Stimulated activated CD8-positive, alpha-beta memory T cell treated with anti-CD3 and anti-CD28 coated beads, Interleukin-12 subunit alpha, Interleukin-12 subunit beta, amount 100 ng/mL, for 24 hours (primary cell): ENCODE measurements around the gene FLOT2.
"Not testable (repeated sequence)": the region's sequence is repeated elsewhere in the genome, so short reads cannot be mapped to it uniquely, and the experiment has no call there.

Experiments
- DNase-seq: peaks from one replicate; pipeline ENCODE4 v3.0.0-alpha.2; 2020; ENCODE audit errors: extremely low read depth

The FLOT2 gene, protein sequence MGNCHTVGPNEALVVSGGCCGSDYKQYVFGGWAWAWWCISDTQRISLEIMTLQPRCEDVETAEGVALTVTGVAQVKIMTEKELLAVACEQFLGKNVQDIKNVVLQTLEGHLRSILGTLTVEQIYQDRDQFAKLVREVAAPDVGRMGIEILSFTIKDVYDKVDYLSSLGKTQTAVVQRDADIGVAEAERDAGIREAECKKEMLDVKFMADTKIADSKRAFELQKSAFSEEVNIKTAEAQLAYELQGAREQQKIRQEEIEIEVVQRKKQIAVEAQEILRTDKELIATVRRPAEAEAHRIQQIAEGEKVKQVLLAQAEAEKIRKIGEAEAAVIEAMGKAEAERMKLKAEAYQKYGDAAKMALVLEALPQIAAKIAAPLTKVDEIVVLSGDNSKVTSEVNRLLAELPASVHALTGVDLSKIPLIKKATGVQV

DNA sequence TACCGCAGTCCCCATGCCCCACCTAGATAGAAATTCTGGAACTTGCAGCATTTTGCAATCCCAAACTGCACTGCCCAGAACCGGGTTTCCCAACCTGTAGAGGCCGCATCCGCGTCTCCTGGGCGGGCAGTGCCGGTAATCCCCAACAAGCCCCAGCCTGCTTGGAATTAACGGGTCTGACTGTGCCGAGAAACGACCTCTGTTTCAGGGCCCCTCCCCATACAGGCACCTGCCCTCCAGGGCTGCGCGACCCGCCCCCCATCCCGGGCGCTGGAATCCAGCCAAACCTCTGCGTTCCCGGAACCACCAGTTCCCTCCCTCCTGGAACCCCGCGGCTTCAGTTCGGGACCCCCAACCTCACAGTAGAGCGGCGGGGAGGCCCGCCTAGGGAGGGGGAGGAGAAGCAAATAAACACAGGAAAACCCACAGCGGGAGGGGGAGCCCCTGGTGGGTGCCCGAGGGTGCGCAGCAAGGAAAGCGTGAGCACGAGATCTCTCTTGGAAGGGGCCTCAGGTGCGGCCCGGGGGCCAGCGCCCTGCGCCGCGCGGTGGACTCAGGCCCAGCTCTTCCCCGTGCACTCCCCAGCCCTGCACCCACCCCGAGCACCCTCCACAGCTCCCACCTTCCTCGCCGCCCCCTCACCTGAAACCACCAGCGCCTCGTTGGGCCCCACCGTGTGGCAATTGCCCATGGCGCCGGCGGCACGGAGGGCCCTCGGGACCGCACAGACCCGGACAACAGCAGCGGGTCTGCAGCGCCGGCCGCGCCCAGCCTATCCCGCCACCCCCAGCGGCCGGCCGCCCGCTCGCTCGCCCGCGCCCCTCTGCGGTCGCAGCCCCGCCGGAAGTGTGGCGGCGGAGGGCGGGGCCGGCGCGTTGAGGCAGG, at the start of gene FLOT2:
Gene FLOT2, minus strand, starts transcription at position 850 of the 885 bp plus-strand sequence. Its CDS starts 159 bp downstream, at position 691.
- peak; percentile 33 for DNase-seq

DNA sequence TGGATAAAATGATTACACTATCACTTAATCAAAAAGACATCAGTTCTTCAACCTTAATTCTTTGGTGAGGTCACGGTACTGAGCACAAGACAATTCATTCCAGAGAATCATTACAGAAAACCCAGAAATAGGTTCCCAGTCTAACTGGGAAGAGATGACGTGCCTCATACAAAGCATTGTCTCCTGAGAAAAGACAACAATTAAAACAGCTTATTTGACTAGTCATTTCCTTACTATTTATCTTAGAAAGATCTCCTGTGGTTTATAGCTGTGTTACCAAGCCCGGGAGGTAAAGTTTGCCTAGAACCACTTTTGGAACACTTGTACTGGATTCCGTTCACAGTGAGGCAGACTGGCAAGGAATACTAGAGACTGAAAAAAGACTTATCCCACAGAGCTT, 48.7 kb upstream of the FLOT2 start:
- DNase-seq: no peak

DNA sequence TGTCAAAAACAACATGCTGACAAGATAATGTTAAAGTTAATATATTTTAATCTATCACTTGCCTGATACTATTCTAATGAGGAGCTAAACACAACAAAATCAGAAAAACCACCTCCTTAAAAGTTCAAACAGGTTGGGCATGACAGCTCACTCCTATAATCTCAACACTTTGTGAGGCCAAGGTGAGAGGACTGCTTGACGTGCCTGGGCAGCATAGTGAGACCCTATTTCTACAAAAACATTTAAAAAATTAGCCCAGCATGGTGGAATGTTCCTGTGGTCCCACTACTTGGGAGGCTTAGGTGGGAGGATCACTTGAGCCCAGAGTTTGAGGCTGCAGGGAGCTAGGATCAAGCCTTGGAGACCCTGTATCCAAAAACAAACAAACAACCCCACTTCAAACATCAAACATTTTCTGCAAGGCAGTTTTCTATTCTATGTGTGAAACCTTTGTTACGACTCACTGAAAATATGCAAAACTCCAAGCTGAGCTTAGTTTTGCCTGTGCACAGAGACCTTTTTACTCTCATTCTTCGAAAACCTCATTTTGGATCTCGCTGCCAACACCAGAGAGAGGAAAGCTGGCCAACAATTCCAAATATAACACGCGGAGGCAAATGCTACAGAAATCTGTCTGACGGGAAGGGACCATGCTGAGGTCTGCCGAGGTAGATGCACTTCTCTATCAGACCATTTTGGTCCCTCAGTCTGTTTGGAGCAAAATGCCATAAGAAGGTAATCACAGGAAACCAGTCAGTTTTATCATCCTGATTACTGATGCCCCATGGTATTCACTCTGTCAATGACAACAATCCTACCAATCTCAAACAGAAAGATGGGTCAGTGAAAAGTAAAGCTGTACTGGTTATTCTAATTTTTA, 47.6 kb upstream of the FLOT2 start:
- DNase-seq: no peak

DNA sequence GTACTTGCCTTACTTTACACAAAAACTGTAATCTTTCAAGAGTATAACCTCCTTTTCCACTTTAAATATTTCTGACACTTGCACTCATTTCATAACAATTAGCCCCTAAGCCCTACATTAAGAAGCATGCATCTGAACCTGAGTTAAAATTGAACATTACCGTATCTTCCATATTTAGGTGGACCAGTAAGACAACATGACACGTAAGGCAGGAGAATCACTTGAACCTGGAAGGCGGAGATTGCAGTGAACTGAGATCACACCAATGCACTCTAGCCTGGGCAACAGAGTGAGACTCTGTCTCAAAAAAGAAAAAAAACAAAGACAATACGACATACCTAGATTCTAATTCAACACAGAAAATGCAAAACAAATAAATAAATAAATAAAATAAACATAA, 46.8 kb upstream of the FLOT2 start:
- DNase-seq: no peak

DNA sequence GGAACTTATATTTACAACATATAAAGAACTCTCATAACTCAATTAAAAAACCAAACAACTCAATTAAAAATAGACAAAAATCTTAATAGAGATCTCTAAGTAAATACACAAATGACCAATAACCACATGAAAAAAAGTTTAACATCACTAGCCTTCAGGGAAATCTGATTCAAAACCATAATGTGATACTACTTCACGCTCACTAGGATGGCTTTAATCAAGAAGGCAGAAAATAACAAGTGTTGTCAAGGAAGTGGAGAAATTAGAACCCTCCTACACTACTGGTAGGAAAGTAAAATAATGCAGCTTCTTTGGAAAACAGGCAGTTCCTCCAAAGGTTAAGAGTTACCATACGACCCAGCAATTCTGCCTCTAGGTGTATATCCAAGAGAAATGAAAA, 45.4 kb upstream of the FLOT2 start:
- DNase-seq: no peak

DNA sequence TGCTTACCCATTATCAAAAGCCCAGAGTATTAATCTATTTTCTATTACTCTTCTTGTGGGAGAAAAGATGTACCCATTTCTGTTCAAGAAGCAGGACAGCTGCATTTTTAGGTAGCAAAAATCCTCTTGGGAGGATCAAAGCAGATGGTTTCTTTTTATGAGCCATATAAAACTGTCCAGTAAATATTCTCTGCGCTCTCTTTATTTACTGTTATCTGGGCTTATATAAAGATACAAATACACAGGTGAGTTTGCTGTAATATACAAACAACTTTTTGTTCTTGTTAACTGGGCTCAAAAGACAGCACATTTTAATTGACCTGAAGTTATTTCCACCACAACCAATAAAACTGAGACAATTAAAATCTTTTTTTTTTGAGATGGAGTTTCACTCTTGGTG, 43.7 kb upstream of the FLOT2 start:
- DNase-seq: no peak

DNA sequence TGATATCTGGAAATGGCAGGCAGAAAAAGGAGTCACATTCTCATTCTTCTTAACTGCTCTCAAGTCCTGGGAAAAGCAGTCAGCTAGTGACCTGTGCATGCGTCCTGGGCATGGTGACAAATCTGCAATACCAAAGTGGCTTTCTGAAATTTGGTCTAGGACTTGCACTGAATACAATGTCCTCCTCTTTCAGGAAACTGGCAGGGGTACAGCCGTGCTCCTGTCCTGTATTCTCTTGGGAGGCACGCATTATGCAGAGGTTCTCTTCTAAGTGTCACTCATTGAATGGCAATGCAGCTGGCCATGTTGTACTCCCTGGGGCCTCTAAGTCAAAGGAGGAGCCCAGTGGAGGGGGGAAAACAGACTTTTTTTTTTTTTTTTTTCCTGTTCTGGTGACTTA, 43.1 kb upstream of the FLOT2 start:
- no peak for DNase-seq

DNA sequence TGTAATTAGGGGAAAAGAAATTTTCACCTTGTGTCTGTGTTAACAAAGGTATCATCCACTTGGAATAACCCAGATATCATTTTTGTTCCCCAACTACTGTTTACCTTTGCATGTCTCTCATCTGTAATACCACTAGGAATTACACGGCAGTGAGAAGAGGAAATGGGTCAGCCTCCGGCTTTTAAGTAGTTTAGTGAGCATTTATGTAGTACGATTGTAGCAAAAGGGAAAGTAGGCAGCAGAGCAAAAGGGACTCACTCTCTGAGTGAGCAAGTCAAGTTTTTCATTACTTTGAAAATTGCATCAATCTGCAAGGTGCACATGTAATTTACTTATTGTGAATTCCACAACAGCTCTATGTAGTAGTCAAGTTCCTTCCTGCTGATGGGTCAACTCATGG, 42.6 kb upstream of the FLOT2 start:
- DNase-seq: no peak

DNA sequence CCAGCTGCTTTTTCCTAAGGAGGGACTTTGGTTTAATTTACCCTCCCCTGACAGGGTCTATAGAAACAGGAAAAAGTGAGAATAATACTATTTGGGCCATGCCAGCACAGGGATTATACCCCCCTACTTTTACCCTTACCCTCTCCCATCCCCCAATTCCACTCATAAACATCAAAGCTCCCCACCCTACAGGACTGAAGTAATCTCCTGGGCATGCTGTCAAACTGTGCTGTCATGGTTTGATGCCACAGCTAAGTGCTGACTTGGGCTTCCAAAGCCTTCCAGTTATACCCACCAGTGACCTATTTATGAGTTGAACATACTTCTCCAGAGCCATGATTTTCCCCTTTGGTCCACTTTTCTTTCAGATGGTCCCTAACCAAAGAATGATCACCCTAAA, 41.0 kb upstream of the FLOT2 start:
- no peak for DNase-seq

DNA sequence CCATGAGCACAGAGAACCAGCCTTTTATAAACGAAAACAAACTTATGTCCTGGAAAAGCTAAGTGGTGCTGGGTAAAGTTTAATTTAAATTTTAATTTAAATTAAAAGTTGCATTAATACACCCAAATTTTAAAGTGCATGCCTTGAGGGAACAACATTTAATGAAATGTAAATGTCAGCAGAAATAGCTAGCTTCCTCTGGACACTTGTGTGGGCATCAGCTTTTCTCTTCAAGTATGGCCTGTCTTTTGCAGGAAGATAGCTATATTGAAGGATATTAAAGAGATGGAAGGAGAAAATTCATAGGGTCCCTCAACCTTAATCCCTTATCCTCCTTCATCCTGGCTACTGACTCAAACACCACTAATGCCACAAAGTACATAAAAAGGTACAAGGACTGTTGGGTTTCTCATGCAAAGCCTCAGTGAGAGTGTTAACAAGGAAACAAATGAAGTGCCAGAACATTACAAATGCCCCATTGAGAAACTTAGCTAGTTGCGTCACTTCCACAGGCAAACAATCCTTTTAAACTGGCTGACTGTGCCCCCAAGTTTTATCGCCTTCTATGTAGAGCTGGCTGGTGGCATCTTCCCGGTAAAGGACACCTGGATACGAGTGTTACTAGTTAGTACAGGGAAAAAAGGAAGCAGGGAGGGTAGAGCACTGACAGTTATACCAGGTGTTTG, 39.7 kb upstream of the FLOT2 start:
- no peak for DNase-seq

DNA sequence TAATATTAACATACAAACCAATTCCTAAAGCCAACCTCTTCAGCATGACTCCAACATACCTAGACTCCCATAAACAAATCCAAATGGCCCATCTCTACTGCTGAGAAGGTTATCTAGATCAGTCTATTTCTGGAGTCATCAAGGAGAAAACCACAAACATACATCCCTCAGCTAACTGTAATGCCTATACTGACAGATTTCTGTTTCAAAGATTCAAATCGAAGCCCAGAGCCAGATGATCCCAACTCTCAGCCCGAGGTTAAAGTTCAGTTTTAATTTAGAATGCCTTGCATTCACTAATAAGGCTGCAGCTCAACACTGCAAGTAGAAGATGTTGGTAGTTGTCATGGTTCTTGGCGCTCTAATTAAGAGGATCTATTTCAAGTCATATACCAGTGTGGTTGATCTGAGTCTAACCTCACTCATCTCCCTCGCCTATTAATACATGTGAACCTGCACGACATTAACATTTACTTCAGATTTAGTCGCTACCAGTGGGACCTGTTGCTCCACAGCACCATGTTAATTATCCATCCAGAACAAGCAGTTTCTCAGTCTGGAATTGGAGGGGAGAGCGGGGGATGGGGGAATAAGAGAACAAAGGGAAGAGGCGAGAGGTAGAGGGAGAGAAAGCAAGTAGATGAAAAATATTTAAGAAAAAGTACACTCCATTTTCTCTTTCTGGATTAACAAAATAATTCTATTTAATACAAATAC, 38.4 kb upstream of the FLOT2 start:
- DNase-seq: no peak

DNA sequence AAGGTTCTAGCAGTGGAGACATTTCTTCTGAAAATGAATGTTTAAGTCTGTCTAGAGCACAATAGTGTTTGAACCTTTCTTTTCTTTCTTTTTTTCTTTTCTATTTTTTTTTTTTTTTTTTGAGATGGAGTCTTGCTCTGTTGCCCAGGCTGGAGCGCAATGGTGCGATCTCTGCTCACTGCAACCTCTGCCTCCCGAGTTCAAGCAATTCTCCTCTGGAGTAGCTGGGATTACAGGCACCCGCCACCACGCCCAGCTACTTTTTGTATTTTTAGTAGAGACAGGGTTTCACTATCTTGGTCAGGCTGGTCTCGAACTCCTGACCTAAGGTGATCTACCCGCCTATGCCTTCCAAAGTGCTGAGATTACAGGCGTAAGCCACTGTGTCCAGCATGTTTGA, 37.0 kb upstream of the FLOT2 start:
- not testable (repeated sequence) for DNase-seq

DNA sequence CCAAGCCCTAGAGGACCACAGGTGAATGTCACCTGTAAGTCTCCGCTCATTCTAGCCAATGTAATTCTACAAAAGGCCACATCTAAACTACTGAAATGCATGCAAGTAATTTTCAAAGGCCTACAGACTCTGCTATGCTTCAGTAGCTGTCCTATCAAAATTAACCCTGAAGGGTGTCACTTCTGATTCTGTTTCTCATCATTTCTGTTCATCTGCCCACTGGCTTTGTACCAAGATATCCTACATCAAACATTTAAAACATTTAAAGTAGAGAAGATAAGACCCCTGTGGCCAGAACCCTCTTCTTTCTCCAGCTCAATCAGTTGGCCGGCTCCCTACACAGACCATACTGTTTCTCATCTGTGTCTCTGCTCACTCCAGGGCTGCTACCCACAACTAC, 32.3 kb upstream of the FLOT2 start:
- no peak for DNase-seq

DNA sequence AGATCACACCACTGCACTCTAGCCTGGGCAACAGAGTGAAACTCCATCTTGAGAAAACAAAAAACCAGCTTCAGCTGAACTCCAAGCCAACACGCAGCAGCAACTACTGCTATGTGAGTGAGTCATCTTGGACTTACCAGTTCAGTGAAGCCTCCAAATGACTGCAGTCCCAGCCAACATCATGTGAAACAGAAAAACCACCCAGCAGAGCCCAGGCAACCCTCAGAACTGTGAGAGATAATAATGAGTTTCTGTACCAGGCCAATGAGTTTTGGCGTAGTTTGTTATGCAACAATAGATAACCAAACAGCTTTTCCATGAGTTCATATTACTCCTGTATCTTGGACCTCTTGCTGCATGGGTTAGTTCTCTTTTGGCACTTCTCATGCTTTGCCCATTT, 30.5 kb upstream of the FLOT2 start:
- no peak for DNase-seq

DNA sequence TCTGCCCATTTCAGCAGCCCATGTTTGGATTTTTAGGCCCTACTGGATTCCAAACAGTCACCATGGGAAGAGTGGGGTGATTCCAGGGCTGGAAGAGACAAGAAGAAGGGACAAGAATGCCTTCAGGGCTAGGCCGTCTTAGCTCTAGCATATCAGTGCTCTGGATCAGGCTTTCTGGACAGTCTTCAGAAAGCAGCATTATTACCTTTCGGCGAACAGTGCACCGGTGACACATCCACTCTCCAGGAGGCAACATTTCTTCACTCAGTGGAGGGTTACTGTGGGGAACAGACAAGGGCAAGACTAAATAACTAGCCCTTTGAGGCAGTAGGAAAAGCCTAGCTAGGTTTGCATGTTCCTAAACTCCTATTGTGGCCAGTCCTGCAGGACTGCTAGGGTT, 29.3 kb upstream of the FLOT2 start:
- DNase-seq: no peak

DNA sequence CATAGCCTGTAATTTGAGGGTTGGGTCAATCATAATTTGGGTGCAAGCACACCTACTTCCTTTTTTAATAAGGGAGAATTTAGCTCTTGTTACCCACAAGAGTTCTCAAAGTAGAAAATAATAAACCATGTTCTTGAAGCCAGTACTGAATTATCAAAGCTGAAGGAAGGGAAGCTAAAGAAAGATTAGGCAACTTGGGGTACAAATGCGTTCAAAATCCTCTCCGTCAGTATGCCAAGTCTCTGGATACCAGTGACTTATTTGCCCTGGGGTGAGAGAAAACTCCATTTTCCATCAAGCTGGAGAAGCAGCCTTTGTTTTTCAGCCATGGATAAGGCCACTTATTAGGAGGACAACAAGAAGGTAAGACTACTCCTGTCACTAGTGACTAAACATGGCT, 28.8 kb upstream of the FLOT2 start:
- DNase-seq: no peak

DNA sequence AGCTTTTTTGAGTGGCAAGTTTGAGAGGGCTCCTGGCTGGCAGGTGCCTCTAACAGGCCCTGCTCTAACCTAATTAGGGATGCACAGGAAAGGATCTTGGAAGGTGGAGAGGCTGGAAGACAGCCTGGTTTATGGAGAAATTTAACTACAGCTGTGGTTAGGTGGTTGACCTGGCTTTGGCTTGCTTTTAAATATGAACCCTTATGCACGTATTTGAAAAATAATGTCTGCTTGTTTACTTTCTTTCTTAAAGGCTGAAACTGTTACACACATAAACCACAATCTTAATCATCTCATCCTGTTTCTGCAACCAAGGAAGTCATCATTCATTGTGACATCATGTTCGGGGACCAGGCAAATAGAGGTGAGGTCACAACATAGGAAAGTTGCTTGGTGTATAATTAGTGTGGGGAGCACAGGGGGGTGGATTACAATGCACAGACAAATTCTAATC, 28.4 kb upstream of the FLOT2 start:
- DNase-seq: no peak

DNA sequence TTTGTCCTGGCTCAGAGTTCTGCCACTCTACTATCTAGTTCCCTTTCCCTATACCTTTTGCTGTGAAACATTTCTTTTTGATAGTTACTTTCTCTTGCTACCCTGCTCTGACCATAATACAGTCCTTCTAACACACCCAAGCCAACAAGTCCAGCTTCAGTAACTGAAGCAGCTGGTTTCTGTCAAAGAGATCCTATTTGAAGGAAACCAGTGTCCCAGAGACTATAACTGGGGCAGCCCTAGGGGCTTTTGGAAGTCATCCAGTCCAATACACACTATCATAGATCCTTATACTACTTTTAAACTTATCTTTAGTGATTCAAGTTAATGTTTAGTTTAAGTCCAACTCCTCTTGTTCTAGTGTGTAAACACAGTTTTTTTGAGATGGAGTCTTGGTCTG, 22.7 kb upstream of the FLOT2 start:
- no peak for DNase-seq

DNA sequence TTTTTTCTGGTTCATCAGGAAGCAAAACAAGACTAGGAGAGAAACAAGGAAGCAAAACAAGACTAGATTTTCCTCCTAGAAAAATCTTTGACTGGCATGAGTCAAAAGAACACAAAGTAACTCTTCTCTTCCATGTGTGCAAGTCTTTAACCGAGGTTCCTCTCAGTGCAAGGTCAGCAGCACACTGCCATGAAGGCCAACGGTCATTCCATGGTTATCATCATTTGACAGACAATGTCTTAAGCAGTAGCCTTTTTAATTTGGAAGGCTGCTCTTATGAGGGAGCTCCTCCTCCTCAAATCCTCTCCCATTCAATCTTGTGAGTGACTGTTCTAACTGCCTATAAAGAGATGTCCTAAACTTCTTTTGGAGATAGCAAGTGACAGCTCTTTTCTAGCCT, 20.8 kb upstream of the FLOT2 start:
- no peak for DNase-seq

DNA sequence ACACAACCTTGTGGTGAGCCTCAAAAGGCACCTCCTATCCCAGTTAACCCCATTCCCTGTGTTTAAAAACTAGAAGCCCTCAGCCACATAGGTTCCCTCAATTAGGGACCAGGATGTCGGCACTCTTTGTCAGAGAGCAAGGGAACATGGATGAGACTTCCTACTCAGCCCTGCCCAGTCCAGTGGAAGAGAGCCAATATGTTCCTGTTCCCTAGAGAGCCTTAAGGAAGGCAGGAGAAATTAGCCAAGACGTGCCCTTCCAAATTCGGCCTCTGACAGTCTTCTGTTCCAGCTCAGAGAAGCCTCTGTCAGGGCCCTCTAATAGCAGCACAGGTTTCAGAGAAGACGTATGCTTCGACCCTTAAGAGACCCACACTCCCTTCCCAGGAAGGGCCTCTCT, 19.9 kb upstream of the FLOT2 start:
- no peak for DNase-seq

DNA sequence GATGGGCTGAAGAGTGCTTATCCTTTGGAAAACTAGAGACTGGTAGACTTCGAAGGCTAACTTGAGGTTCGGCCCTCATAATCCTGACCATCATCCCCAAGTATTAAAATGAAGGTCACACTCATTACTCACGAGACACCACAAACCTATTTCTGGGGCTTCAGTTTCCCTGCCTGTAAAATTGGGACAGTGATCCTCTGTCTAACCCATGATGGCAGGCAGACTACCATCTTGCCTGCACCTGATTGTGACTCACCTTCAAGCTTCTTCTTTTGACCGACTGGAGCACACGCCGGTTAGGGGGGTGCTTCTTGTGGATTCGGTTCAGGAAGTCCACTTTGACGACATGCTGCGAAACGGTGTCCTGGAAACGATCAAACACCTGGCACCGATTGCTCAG, 19.5 kb upstream of the FLOT2 start:
- DNase-seq: no peak
